C4-2B (cell line): ENCODE data around the gene CAPN13.

ENCODE experiments used
- ZFX ChIP-seq: fragments of 450-650 bp; IDR thresholded peaks from 2 replicates; pipeline ENCODE4 v1.6.1; 2017
- TF ChIP-seq, protein P1 (sequence below): fragments of 450-650 bp; conservative IDR thresholded peaks from 2 replicates; pipeline ENCODE4 v1.5.1; 2017; ENCODE audit warnings: mild to moderate bottlenecking

DNA sequence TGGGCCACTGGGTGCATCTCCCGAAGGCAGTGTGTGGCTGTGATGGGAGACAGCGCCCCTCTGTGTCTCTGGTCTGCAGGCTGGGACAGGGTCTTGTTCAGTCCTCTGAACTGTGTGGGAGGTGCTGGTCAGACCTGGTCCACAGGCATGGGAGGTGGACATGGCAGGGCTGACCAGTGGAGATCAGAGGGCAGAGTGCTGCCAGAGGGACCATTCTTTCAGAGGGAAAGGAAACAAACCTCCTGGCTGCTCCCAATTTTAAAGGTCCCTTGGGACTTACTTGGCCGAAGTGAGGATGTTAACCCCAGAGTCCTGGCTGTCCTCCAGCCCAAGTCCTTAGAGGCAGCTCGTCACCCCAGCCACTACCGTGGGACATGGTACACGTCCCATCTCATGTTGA, 4.0 kb downstream of the CAPN13 start:
- TF ChIP-seq, protein P1, sequence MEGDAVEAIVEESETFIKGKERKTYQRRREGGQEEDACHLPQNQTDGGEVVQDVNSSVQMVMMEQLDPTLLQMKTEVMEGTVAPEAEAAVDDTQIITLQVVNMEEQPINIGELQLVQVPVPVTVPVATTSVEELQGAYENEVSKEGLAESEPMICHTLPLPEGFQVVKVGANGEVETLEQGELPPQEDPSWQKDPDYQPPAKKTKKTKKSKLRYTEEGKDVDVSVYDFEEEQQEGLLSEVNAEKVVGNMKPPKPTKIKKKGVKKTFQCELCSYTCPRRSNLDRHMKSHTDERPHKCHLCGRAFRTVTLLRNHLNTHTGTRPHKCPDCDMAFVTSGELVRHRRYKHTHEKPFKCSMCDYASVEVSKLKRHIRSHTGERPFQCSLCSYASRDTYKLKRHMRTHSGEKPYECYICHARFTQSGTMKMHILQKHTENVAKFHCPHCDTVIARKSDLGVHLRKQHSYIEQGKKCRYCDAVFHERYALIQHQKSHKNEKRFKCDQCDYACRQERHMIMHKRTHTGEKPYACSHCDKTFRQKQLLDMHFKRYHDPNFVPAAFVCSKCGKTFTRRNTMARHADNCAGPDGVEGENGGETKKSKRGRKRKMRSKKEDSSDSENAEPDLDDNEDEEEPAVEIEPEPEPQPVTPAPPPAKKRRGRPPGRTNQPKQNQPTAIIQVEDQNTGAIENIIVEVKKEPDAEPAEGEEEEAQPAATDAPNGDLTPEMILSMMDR = no peak
- no peak for TF ChIP-seq ZFX
